Epithelial cell of proximal tubule (primary cell): ENCODE results near the gene DAD1. TPM values are rescaled to one million over a fixed set of nuclear protein-coding genes. Genes with fewer than 3 reads are reported as not detected.

Source experiments
- DNase-seq: peaks from one replicate; pipeline ENCODE4 v3.0.0-alpha.2; 2011; ENCODE audit warnings: low read depth
- H3K4me3 ChIP-seq: 2 replicates; pipeline ENCODE4 v1.5.1; 2011; ENCODE audit warnings: low read depth, mild to moderate bottlenecking, low read length
- total RNA-seq: library from RNA; depleted of rRNA; stranded (reverse); fragments of >200 nt; gene quantifications from 2 replicates; pipeline ENCODE4 v1.2.3, GENCODE V29; 2015
- TF ChIP-seq, protein P1 (sequence below): conservative IDR thresholded peaks from 2 replicates; pipeline ENCODE4 v1.5.1; 2012; ENCODE audit warnings: low read depth, mild to moderate bottlenecking, low read length

The DAD1 gene
- total RNA-seq, 1 donor from 2014 or later = 389 TPM

DNA sequence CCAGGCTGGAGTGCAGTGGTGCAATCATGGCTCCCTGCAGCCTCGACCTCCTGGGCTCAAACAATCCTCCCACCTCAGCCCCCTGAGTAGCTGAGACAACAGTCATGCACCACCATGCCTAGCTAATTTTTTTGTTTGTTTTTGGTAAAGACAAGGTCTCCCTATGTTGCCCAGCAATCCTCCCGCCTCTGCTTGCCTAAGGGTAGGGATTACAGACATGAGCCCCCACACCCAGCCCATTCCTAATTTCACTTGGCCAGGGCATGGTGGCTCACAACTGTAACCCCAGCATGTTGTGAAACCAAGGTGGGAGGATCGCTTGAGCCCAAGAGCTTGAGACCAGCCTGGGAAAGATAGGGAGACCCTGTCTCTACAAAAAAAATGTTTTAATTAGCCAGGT, 9.1 kb downstream of the DAD1 start:
- H3K4me3 ChIP-seq = no peak overlapping the region
- DNase-seq = no peak
- TF ChIP-seq, protein P1, sequence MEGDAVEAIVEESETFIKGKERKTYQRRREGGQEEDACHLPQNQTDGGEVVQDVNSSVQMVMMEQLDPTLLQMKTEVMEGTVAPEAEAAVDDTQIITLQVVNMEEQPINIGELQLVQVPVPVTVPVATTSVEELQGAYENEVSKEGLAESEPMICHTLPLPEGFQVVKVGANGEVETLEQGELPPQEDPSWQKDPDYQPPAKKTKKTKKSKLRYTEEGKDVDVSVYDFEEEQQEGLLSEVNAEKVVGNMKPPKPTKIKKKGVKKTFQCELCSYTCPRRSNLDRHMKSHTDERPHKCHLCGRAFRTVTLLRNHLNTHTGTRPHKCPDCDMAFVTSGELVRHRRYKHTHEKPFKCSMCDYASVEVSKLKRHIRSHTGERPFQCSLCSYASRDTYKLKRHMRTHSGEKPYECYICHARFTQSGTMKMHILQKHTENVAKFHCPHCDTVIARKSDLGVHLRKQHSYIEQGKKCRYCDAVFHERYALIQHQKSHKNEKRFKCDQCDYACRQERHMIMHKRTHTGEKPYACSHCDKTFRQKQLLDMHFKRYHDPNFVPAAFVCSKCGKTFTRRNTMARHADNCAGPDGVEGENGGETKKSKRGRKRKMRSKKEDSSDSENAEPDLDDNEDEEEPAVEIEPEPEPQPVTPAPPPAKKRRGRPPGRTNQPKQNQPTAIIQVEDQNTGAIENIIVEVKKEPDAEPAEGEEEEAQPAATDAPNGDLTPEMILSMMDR = no peak

DNA sequence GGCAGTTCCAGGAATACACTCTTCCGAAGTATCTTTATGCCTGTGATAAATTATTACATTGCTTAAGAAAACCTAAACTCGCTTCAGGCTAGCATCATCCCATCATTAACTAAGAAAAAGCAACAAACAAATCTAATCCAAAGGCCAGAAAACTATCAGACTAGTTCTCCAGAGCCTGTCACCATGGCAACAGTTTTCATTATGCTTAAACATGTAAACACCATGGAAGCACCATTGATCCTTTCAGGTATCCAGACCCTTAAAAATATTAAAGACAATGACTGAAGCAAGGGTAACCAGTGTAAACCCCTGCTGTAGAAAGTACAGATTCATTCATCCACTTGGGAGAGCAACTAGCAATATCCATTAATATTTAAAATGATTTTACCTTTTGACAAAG, 9.8 kb downstream of the DAD1 start:
- DNase-seq = no peak
- TF ChIP-seq, protein P1 = no peak
- no peak overlapping the region for H3K4me3 ChIP-seq

DNA sequence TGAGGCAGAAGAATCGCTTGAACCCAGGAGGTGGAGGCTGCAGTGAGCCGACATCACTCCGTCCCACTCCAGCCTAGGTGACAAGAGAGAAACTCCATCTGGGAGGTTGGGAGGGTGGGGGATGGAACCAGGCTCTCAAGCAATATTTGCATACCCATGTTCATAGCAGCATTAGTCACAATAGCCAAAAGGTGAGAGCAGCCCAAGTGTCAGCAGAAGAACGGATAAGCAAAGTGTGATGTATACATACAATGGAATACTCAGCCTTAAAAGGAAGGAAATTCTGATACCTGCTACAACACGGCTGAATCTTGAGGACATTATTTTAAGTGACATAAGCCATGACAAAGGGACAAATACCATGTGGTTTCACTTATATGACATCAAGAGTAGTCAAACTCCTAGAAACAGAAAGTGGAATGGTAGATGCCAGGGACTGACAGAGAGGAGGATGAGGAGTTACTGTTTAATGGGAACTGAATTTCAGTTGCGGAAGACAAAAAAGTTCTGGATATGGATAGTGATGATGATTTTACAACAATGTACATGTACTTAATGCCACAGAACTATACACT, 11.6 kb downstream of the DAD1 start:
- no peak for DNase-seq
- TF ChIP-seq, protein P1 = no peak
- H3K4me3 ChIP-seq = no peak overlapping the region

DNA sequence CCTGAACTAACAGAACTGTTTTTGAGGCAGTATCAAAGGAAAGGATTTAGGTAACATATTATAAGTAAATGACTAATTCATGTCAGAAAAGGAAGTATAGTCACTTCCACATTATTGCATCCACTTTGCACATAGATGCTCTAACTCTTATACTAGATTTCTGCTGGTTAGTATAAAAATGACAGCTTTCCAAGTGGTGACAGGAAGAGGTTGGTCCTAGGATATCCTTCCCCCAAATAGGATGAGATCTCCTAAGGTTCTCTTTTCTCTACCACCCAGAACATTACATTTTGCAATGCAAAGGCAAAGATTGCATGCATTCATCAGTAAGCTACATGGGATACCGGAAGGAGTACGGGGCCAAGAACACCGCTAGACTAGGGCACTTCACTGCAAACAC, 15.2 kb downstream of the DAD1 start:
- TF ChIP-seq, protein P1 = no peak
- DNase-seq = no peak
- no peak overlapping the region for H3K4me3 ChIP-seq

DNA sequence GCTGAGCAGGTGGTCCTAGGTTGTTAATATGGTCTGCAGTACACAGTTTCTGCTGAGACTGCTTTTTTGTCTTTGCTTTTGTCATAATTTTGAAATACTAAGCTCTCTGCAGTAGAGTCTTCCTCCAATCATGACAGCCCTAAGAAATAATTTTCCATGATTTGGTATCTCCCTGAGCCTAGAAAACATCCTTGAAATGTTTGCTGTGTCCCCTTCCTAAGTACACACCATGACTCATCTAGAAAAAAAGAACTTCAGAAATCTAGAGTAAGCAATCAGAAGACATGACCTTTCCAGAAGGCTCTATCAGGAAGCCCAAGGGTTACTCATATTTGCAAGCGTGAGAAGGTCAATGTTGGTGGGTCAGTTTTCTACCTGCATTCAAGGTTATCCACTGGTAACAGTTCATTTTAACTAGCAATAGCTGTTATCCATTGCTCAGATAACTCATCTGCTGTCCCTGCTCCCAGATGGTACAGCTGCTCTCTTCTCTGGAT, 16.4 kb downstream of the DAD1 start:
- no peak for DNase-seq
- TF ChIP-seq, protein P1 = no peak
- H3K4me3 ChIP-seq = no peak overlapping the region

DNA sequence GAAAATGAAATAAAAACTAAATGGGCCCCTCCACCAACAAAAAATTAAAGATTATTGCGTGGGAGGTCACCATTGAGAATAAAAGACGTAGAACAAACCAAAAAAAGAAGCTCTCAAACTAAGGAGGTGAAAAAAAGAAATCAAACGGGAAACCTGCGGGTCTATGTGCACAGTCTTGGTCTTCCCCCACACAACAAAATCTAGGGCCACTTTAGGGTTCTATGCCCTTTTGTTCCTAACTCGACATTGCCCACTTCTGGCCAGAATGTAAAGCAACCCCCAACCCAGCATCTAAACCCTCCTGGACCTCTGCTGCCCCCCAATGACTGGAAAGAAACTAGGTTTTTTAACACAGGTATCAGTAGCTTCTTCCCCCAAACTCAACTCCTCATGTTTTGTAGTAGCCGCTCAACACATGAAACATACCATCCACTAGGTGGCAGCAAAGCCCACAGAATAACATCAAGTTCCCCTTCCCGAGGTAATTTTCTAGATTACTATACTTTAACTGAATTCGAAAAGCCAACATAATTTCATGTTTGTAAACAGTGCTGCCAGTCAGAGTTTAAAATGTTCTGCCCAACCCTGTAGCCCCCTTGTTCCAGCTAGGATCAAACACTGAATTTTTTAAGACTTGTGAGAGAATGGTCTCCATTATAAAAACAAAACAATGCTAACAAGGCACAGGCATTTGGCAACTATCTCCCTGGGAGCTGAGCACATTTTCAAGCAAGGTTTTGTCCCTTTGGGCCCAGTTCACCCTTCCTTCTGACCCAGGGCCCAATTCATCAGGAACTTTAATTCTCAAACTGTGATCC, 18.7 kb downstream of the DAD1 start:
- no peak overlapping the region for H3K4me3 ChIP-seq
- no peak for DNase-seq
- TF ChIP-seq, protein P1 = peak; percentile 73
